GM19463 (cell line): Measurements from ENCODE around the gene CACNA1I.

Experiments
- ATAC-seq: cut with Tn5 transposase; IDR thresholded peaks from one replicate; pipeline ENCODE4 v1.9.1; 2021; ENCODE audit warnings: mild to moderate bottlenecking, moderate library complexity; ENCODE audit not compliant: unreplicated experiment

Gene CACNA1I

GRCh38 chr22:39567135-39567946 is 3.2 kb upstream of the CACNA1I start:
- no peak for ATAC-seq

- ATAC-seq = no peak
These were observed 2.1 kb upstream of the CACNA1I start for GRCh38 chr22:39568278-39568981.

GRCh38 chr22:39569066-39569465 is 1.5 kb upstream of the CACNA1I start:
- ATAC-seq = no peak

GRCh38 chr22:39570226-39570625 is 327 bp upstream of the CACNA1I start:
- ATAC-seq = no peak

DNA sequence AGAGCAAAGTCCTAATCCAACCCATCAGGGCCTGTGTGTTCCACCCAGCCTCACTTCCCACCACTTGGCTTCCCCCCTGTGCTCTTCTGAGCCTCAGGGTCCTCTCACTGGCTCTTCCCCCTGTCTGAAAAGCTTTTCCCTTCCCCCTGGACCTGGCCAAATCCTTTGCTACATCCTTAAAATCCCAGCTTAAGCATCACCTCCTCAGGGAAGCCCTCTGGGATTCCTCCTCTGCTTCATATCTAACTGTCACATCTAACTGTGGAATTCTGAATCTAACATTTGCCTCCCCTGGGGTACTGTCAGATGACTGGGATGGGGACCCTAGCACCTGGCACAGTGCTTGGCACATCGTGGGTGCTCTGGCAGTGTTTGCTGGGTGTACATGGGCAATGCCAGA is 985 bp downstream of the CACNA1I start:
- no peak for ATAC-seq

- no peak for ATAC-seq
These were observed 4.4 kb downstream of the CACNA1I start for GRCh38 chr22:39574779-39575551.

GRCh38 chr22:39575552-39575825 is 4.9 kb downstream of the CACNA1I start:
- ATAC-seq = no peak

GRCh38 chr22:39576027-39576426 is 5.5 kb downstream of the CACNA1I start:
- no peak for ATAC-seq

- ATAC-seq = no peak
These were observed 6.8 kb downstream of the CACNA1I start for GRCh38 chr22:39577366-39577765.

GRCh38 chr22:39577900-39578299 is 7.3 kb downstream of the CACNA1I start:
- ATAC-seq = no peak

DNA sequence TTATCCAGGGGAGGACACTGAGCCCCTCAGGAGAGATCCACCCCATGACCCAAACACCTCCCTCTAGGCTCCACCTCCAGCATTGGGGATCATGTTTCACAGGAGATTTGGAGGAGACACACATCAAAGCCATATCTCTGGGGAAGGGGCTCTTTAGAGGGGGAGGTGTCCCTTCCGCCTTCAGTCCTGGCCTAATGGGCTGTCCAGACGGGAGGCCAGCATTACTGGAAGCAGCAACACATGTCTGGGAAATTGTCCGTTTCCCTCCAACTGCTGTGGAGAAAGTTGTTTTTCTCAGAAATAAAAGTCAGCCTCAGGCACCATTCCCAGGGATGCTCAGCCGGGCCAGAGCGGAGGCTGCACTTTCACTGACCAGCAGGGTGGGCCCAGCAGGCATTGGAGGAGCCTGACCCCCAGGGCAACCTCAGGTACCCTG is 9.5 kb downstream of the CACNA1I start:
- no peak for ATAC-seq

DNA sequence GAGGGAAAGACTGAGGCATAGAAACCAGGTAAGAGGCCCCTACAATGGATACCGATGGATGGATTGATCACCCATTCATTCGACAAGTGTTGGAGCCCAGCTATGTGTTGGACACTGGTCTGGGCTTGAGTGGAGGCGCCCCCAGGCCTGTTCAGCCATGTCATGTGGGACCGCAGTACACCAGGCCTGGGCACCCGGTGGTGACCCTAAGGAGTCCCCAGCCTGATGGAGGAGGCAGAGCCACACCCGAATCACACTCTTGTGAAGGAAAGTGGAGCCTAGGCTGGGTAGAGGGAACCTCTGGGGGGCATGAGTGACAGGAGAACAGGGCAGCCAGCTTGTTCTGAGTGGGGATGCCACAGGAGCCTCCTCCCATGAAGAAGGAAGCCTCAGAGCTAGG is 10.2 kb downstream of the CACNA1I start:
- no peak for ATAC-seq

DNA sequence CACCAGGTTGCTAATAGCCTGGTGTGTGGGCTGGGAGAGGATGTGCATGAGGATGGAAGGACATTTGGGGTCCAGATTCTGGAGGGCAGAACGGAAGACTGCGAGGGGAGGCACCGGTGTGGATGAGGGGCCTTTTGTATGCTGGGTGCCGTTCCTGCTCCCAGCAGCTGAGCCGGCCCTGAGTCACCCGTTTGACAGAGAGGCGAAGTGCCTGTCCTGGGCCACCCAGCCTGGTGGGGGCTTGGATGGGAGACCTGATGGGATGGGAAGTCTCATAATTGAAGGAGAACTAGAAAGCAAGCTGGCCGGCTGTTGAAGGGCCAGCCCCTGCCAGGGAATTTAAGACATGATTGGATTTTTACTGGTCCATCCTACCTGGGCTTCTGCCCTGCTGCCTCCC is 10.8 kb downstream of the CACNA1I start:
- no peak for ATAC-seq

GRCh38 chr22:39583066-39583667 is 12.6 kb downstream of the CACNA1I start:
- ATAC-seq = no peak

GRCh38 chr22:39589875-39590274 is 19.3 kb downstream of the CACNA1I start:
- no peak for ATAC-seq

DNA sequence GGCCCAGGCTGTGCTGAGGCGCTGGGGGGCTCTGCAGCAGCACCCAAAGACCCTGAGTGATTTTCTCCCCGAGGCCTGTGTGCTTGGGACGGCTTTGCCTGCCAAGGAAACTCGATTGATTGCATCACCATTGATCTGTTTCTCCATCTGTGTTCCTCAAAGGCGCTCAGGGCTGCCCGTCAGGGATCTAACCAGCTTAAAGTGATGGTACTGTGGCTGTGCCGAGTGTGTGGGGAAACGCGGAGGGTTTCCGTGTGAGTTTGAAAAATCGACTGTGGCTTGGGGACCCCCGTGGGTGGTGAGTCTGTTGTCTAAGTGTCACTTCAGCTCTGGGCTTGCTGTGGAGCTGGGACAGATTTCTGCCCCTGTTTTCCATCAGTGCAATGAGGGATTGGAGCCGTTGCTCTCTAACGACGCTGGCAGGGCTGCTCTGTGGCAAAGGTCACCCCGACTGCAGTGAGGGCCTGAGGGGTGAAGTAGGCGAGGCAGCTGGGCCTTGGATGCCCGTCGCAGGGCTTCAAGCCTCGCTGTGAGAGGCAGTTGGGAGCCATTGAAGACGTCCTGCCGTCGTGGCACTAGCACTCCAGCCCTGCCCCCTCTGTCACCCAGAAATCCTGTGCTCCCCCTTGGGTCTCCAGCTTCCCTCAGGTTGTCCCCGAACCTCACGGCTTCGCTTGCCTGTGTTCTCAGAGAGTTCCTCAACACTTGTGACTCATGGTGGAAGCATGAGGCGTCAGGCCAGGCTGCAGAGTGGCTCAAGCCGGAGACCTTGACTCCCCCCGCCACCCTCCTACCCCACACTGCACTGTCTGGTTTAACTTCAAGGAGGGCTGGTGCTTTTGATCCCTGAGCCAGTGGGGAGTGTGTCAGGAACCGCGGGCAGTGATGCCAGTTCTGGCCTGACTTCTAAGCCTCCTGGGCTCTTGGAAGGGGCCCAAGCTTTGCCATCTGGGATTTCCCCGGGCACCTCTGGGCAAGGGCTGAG is 21.8 kb downstream of the CACNA1I start:
- no peak for ATAC-seq

GRCh38 chr22:39593066-39593930 is 22.7 kb downstream of the CACNA1I start:
- ATAC-seq = no peak

DNA sequence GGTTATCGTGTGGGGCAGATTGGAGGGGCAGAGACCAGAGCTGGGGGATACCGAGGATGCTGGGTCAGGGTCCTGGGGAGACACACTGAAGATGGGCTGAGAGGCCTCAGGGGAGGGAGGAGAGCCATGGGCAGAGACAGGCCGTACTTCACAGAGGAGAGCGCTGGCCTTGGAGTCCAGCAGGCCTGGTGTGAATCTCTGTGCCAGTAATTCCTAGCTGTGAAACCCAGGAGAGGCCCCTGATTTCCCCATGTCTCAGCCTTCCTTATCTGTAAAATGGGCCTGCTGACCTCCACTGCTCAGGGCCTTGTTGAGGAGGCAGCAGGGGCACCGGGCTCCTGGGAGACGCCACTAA is 23.4 kb downstream of the CACNA1I start:
- ATAC-seq = no peak

- ATAC-seq = no peak
These were observed 23.9 kb downstream of the CACNA1I start for GRCh38 chr22:39594411-39594810.
